Lower leg skin (tissue), 3 donors: Measurements from ENCODE around the gene PIP5K1C.

ENCODE experiments used
- CTCF ChIP-seq, 3 donors: fragments of 450-650 bp; IDR thresholded peaks; one replicate each; pipeline ENCODE4 v1.5.1; 2016; ENCODE audit warnings: antibody characterized with exemption in 3 of 3, mild to moderate bottlenecking in 3 of 3, moderate library complexity in 2 of 3
- POLR2A ChIP-seq, 2 donors: fragments of 450-650 bp; IDR thresholded peaks; one replicate each; pipeline ENCODE4 v1.6.1; 2016 to 2017; ENCODE audit warnings: antibody characterized with exemption in 2 of 2, mild to moderate bottlenecking in 1 of 2, moderate library complexity in 1 of 2

- no peak for TF ChIP-seq CTCF (IDR thresholded peaks at IDR 0.05)
- TF ChIP-seq POLR2A (IDR thresholded peaks at IDR 0.05): no peak
Measured at GRCh38 chr19:3591876-3592613, 108.2 kb downstream of the PIP5K1C start.
